Loucy (cell line): Measurements from ENCODE around the gene SOHLH1.

ENCODE experiments used
- H2AFZ ChIP-seq: fragments of 200-600 bp; sonication (generic); 2 replicates; pipeline ENCODE4 v1.6.0; 2016; ENCODE audit warnings: antibody characterized with exemption, mild to moderate bottlenecking, low read length, moderate library complexity
- H3F3A ChIP-seq: fragments of 200-600 bp; 2 replicates; pipeline ENCODE4 v1.6.0; 2016; ENCODE audit warnings: antibody characterized with exemption, low read depth, mild to moderate bottlenecking
- H3K27me3 ChIP-seq: fragments of 200-600 bp; sonication (generic); 2 replicates; pipeline ENCODE4 v1.6.1; 2014; ENCODE audit warnings: low read length, mild to moderate bottlenecking; ENCODE audit not compliant: insufficient read depth, poor library complexity, severe bottlenecking
- H3K36me3 ChIP-seq: fragments of 200-600 bp; sonication (generic); 2 replicates; pipeline ENCODE4 v1.6.1; 2016; ENCODE audit warnings: low read length; ENCODE audit not compliant: insufficient read depth
- H3K4me1 ChIP-seq: fragments of 200-600 bp; sonication (generic); 2 replicates; pipeline ENCODE4 v1.5.1; 2014; ENCODE audit warnings: low read length, mild to moderate bottlenecking; ENCODE audit not compliant: insufficient read depth, poor library complexity, severe bottlenecking
- H3K4me2 ChIP-seq: fragments of 200-600 bp; sonication (generic); 2 replicates; pipeline ENCODE4 v1.6.0; 2014; ENCODE audit warnings: antibody characterized with exemption, low read length, low read depth, mild to moderate bottlenecking; ENCODE audit not compliant: poor library complexity, severe bottlenecking
- H3K4me3 ChIP-seq: fragments of 200-600 bp; sonication (generic); 2 replicates; pipeline ENCODE4 v1.5.1; 2014; ENCODE audit warnings: low read length, mild to moderate bottlenecking, mixed read lengths; ENCODE audit not compliant: poor library complexity, severe bottlenecking
- H3K79me2 ChIP-seq: fragments of 200-600 bp; sonication (generic); 2 replicates; pipeline ENCODE4 v1.6.1; 2014; ENCODE audit warnings: low read length; ENCODE audit not compliant: insufficient read depth
- H3K9ac ChIP-seq: fragments of 200-600 bp; sonication (generic); 2 replicates; pipeline ENCODE4 v1.6.0; 2014; ENCODE audit warnings: mild to moderate bottlenecking, low read depth, low read length, moderate library complexity; ENCODE audit not compliant: poor library complexity, severe bottlenecking
- H3K9me2 ChIP-seq: fragments of 200-600 bp; sonication (generic); replicated peaks from 2 replicates; pipeline ENCODE4 v1.6.1; 2016; ENCODE audit warnings: low read depth, low read length, mixed read lengths
- H3K9me3 ChIP-seq: fragments of 200-600 bp; sonication (generic); 2 replicates; pipeline ENCODE4 v1.6.1; 2014; ENCODE audit warnings: mild to moderate bottlenecking, antibody characterized with exemption, low read length, low read depth; ENCODE audit not compliant: insufficient read depth
- H4K20me1 ChIP-seq: fragments of 200-600 bp; sonication (generic); 2 replicates; pipeline ENCODE4 v1.6.0; 2014; ENCODE audit warnings: antibody characterized with exemption, low read length, mild to moderate bottlenecking; ENCODE audit not compliant: insufficient read depth, poor library complexity, severe bottlenecking
- EZH2phosphoT487 ChIP-seq: fragments of 200-600 bp; IDR thresholded peaks from 2 replicates; pipeline ENCODE4 v1.6.1; 2018; ENCODE audit warnings: antibody characterized with exemption, mild to moderate bottlenecking, moderate library complexity, borderline replicate concordance
- TF ChIP-seq, protein P1 (sequence below): fragments of 200-600 bp; sonication (generic); conservative IDR thresholded peaks from 2 replicates; pipeline ENCODE4 v1.5.1; 2014; ENCODE audit warnings: mild to moderate bottlenecking, antibody characterized with exemption, low read length

The SOHLH1 gene

DNA sequence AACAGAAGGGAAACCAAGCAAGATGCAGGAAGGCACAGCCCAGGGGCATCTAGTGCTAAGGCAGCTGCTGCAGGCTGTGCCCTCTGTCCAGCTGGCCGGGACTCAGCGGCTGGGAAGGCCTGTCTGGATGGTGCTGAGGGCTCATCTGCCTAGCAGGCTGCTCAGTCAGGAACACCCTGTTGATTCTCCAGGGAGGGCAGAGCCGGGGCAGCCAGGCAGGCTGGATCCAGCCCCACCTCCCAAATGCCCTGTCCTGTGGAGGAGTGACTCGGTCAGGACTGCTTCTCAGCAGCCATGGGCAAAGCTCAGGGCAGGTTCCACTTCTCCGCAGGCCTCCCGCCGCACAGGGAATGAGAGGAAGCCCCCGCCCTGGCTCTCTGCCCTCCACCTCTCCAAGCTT, 44.0 kb downstream of the SOHLH1 start:
- H4K20me1 ChIP-seq, result no peaks in the 10 kb centered on the region
- H3K79me2 ChIP-seq, result no peaks in the 10 kb centered on the region
- no peaks in the 10 kb centered on the region for H3K4me1 ChIP-seq
- no peaks in the 10 kb centered on the region for H3K36me3 ChIP-seq
- peaks cover 9% of the 10 kb centered on the region; the same call in 1 of the 2 replicates for H3K9me3 ChIP-seq
- H3K4me2 ChIP-seq, result no peak overlapping the region
- H3K27me3 ChIP-seq, result no peaks in the 10 kb centered on the region
- H3K9me2 ChIP-seq, result no peaks in the 10 kb centered on the region
- no peak overlapping the region for H2AFZ ChIP-seq
- H3K4me3 ChIP-seq, result no peak overlapping the region
- H3F3A ChIP-seq, result no peaks in the 10 kb centered on the region
- H3K9ac ChIP-seq, result no peak overlapping the region
- TF ChIP-seq, protein P1, sequence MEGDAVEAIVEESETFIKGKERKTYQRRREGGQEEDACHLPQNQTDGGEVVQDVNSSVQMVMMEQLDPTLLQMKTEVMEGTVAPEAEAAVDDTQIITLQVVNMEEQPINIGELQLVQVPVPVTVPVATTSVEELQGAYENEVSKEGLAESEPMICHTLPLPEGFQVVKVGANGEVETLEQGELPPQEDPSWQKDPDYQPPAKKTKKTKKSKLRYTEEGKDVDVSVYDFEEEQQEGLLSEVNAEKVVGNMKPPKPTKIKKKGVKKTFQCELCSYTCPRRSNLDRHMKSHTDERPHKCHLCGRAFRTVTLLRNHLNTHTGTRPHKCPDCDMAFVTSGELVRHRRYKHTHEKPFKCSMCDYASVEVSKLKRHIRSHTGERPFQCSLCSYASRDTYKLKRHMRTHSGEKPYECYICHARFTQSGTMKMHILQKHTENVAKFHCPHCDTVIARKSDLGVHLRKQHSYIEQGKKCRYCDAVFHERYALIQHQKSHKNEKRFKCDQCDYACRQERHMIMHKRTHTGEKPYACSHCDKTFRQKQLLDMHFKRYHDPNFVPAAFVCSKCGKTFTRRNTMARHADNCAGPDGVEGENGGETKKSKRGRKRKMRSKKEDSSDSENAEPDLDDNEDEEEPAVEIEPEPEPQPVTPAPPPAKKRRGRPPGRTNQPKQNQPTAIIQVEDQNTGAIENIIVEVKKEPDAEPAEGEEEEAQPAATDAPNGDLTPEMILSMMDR, result no peak
- no peak for TF ChIP-seq EZH2phosphoT487

DNA sequence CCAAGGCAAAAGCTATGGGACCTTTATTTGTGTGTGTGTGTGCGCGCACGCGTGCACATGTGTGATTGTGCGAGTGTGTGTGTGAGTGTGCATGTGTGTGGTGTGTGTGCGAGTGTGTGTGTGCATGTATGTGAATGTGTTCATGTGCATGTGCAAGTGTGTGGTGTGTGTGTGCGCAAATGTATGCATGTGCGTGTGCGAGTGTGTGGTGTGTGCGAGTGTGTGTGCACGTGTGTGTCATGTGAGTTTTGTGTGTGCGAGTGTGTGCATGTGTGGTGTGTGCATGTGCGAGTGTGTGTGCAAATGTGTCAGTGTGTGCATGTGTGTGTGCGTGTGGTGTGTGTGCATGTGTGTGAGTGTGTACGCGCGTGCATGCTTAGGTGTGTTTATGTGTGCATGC, 48.9 kb downstream of the SOHLH1 start:
- H3K27me3 ChIP-seq, result no peaks in the 10 kb centered on the region
- no peak for TF ChIP-seq EZH2phosphoT487
- TF ChIP-seq, protein P1, result no peak
- no peaks in the 10 kb centered on the region for H3K79me2 ChIP-seq
- no peak overlapping the region for H3K9ac ChIP-seq
- H2AFZ ChIP-seq, result no peak overlapping the region
- no peak overlapping the region for H3K4me3 ChIP-seq
- no peaks in the 10 kb centered on the region for H3K4me1 ChIP-seq
- no peaks in the 10 kb centered on the region for H3K9me2 ChIP-seq
- no peaks in the 10 kb centered on the region for H4K20me1 ChIP-seq
- no peaks in the 10 kb centered on the region for H3F3A ChIP-seq
- peaks cover 11% of the 10 kb centered on the region; the same call in 1 of the 2 replicates for H3K9me3 ChIP-seq
- H3K36me3 ChIP-seq, result no peaks in the 10 kb centered on the region
- H3K4me2 ChIP-seq, result no peak overlapping the region

DNA sequence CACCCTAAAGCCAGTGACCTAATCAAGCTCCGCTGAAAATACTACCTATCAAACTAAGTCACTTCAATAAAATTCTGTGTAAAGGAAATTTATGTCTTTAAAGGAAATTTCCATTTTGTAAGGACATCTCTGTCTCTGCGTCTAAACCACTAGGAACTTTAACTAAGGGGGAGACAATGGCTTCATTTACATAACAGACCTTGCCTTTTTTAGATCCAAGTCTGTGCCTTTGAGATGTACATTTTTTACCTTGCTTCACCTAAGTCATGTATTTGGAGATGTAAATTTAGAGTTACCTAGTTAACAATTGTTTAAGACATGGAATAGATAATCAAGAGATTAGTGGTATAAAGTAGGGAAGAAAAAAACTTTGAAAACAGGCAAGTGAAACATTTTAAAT, 49.8 kb downstream of the SOHLH1 start:
- Histone ChIP-seq H3K79me2 (no peaks in the 10 kb centered on the region), H2AFZ (no peak overlapping the region), H3K9me3 (peaks cover 15% of the 10 kb centered on the region; the same call in 1 of the 2 replicates), H3K4me3 (no peak overlapping the region), H3K4me1 (no peaks in the 10 kb centered on the region), H3K27me3 (no peaks in the 10 kb centered on the region), H3F3A (no peaks in the 10 kb centered on the region), H3K9me2 (no peaks in the 10 kb centered on the region), H4K20me1 (no peaks in the 10 kb centered on the region), H3K4me2 (no peak overlapping the region), H3K9ac (no peak overlapping the region), H3K36me3 (no peaks in the 10 kb centered on the region)
- TF ChIP-seq EZH2phosphoT487, result no peak
- TF ChIP-seq, protein P1, result no peak
